H1 (cell line): ENCODE results near the gene CDK5RAP2.

Source experiments
- CREB1 ChIP-seq: IDR thresholded peaks from 2 replicates; pipeline ENCODE4 v1.6.1; 2012; ENCODE audit warnings: inconsistent platforms
- EP300 ChIP-seq, 2 experiments: IDR thresholded peaks; 1 replicate in 1 of 2; 2 replicates in 1 of 2; pipeline ENCODE4 v1.6.1; 2011 to 2012; ENCODE audit warnings: low read depth in 2 of 2, low read length in 2 of 2, mild to moderate bottlenecking in 2 of 2, borderline replicate concordance in 1 of 2, inconsistent platforms in 1 of 2, moderate library complexity in 1 of 2
- EZH2 ChIP-seq: fragments of 200-600 bp; sonication (generic); IDR thresholded peaks from 2 replicates; pipeline ENCODE4 v1.7.1; 2012; ENCODE audit warnings: low read depth, mild to moderate bottlenecking, moderate library complexity, low read length, inconsistent platforms; ENCODE audit not compliant: severe bottlenecking
- GABPA ChIP-seq: IDR thresholded peaks from 2 replicates; pipeline ENCODE4 v1.6.1; 2011; ENCODE audit warnings: mild to moderate bottlenecking, low read length, moderate library complexity, borderline replicate concordance; ENCODE audit not compliant: insufficient read depth
- JUND ChIP-seq: IDR thresholded peaks from 2 replicates; pipeline ENCODE4 v1.6.1; 2011; ENCODE audit warnings: mild to moderate bottlenecking, improper control_type of control experiment, low read length
- KDM5A ChIP-seq: fragments of 200-600 bp; IDR thresholded peaks from 2 replicates; pipeline ENCODE4 v1.7.1; 2012; ENCODE audit warnings: mild to moderate bottlenecking, low read length, inconsistent platforms, mixed read lengths
- MAFK ChIP-seq: IDR thresholded peaks from 2 replicates; pipeline ENCODE4 v1.6.1; 2012; ENCODE audit warnings: low read depth, mild to moderate bottlenecking, improper control_type of control experiment, low read length
- POLR2A ChIP-seq, 2 experiments: IDR thresholded peaks; 1 replicate in 1 of 2; 2 replicates in 1 of 2; pipeline ENCODE4 v1.6.1; 2011; ENCODE audit warnings: low read depth in 2 of 2, low read length in 2 of 2, mild to moderate bottlenecking in 2 of 2; ENCODE audit errors: control extremely low read depth in 1 of 2
- RAD21 ChIP-seq, 2 experiments: IDR thresholded peaks in 1 of 2; conservative IDR thresholded peaks in 1 of 2; 2 replicates each; pipeline ENCODE4 v1.6.1; 2011; ENCODE audit warnings: low read depth in 2 of 2, low read length in 2 of 2, improper control_type of control experiment in 1 of 2, inconsistent platforms in 1 of 2, mild to moderate bottlenecking in 1 of 2, moderate library complexity in 1 of 2
- SP1 ChIP-seq: IDR thresholded peaks from 2 replicates; pipeline ENCODE4 v1.6.1; 2011; ENCODE audit warnings: low read depth, low read length
- TAF1 ChIP-seq: IDR thresholded peaks from 2 replicates; pipeline ENCODE4 v1.6.1; 2011; ENCODE audit warnings: mild to moderate bottlenecking, low read depth, low read length
- YY1 ChIP-seq: IDR thresholded peaks from 2 replicates; pipeline ENCODE4 v1.6.1; 2011; ENCODE audit warnings: low read depth, mild to moderate bottlenecking, low read length
- TF ChIP-seq, protein P1 (sequence below), 3 experiments: IDR thresholded peaks; 1 replicate in 2 of 3; 2 replicates in 1 of 3; pipeline versions ENCODE4 v1.5.1 to v1.6.1; 2011; ENCODE audit warnings: low read length in 3 of 3, mild to moderate bottlenecking in 3 of 3, inconsistent platforms in 2 of 3, low read depth in 1 of 3, moderate library complexity in 1 of 3; ENCODE audit not compliant: insufficient read depth in 1 of 3; ENCODE audit errors: control extremely low read depth in 1 of 3
- TF ChIP-seq, protein P2 (sequence below): IDR thresholded peaks from 2 replicates; pipeline ENCODE4 v1.6.1; 2012; ENCODE audit warnings: inconsistent platforms

- TF ChIP-seq, protein P1, sequence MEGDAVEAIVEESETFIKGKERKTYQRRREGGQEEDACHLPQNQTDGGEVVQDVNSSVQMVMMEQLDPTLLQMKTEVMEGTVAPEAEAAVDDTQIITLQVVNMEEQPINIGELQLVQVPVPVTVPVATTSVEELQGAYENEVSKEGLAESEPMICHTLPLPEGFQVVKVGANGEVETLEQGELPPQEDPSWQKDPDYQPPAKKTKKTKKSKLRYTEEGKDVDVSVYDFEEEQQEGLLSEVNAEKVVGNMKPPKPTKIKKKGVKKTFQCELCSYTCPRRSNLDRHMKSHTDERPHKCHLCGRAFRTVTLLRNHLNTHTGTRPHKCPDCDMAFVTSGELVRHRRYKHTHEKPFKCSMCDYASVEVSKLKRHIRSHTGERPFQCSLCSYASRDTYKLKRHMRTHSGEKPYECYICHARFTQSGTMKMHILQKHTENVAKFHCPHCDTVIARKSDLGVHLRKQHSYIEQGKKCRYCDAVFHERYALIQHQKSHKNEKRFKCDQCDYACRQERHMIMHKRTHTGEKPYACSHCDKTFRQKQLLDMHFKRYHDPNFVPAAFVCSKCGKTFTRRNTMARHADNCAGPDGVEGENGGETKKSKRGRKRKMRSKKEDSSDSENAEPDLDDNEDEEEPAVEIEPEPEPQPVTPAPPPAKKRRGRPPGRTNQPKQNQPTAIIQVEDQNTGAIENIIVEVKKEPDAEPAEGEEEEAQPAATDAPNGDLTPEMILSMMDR (IDR thresholded peaks at IDR 0.05; ENCODE audit: control extremely low read depth in 1 of 3, insufficient read depth in 1 of 3, low read depth in 1 of 3, low read length in 3 of 3) = no peak
- TF ChIP-seq EP300 (IDR thresholded peaks at IDR 0.05; ENCODE audit: borderline replicate concordance in 1 of 2, low read depth in 2 of 2, low read length in 2 of 2) (no peak), POLR2A (IDR thresholded peaks at IDR 0.05; ENCODE audit: control extremely low read depth in 1 of 2, low read depth in 2 of 2, low read length in 2 of 2) (no peak), CREB1 (no peak), JUND (no peak), EZH2 (no peak), GABPA (no peak), MAFK (no peak), SP1 (no peak), TAF1 (no peak), KDM5A (no peak), YY1 (no peak), RAD21 (IDR thresholded peaks at IDR 0.05 in 1 of 2, conservative IDR thresholded peaks at IDR 0.05 in 1 of 2; ENCODE audit: low read depth in 2 of 2, low read length in 2 of 2) (no peak)
- TF ChIP-seq, protein P2, sequence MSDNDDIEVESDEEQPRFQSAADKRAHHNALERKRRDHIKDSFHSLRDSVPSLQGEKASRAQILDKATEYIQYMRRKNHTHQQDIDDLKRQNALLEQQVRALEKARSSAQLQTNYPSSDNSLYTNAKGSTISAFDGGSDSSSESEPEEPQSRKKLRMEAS = no peak
These were observed 101.8 kb downstream of the CDK5RAP2 start for GRCh38 chr9:120478208-120478607.
